HEK293 (cell line): ENCODE data around the gene ZNF653.
A peak's percentile ranks its signal among the peaks of the same experiment; 100 is the strongest.

Source experiments
- CTCF ChIA-PET: fragments of 350-600 bp; formaldehyde crosslinking; extraction: SDS; loops from one replicate; lab custom pipeline; 2021; ENCODE audit warnings: antibody characterized with exemption; lab: Yijun Ruan, JAX
- POLR2A ChIA-PET: fragments of 300-600 bp; formaldehyde crosslinking; extraction: SDS; loops from one replicate; lab custom pipeline; 2020; ENCODE audit warnings: antibody characterized with exemption, inconsistent platforms; lab: Yijun Ruan, JAX
- H3K27ac ChIP-seq: fragments of 200-500 bp; sonication (Bioruptor generic); 2 replicates; pipeline ENCODE4 v1.5.1; 2014; ENCODE audit warnings: low read depth, low read length, control low read depth, inconsistent platforms; ENCODE audit errors: extremely low read depth
- H3K36me3 ChIP-seq, 2 experiments: fragments of 200-500 bp in 1 of 2; sonication (Bioruptor generic) in 1 of 2; 1 replicate in 1 of 2; 2 replicates in 1 of 2; pipeline ENCODE4 v1.5.1; 2014 to 2017; ENCODE audit warnings: inconsistent platforms in 2 of 2, low read length in 2 of 2; ENCODE audit not compliant: control insufficient read depth in 2 of 2, insufficient read depth in 1 of 2
- H3K4me1 ChIP-seq: fragments of 200-500 bp; sonication (Bioruptor generic); 2 replicates; pipeline ENCODE4 v1.5.1; 2014; ENCODE audit warnings: mild to moderate bottlenecking, low read length, inconsistent platforms; ENCODE audit not compliant: control insufficient read depth, insufficient read depth
- H3K4me3 ChIP-seq: 2 replicates; pipeline ENCODE4 v1.5.1; 2011; ENCODE audit warnings: low read depth, mild to moderate bottlenecking, control low read depth, low read length, moderate library complexity
- H3K9me3 ChIP-seq: fragments of 200-500 bp; sonication (Bioruptor generic); 2 replicates; pipeline ENCODE4 v1.5.1; 2014; ENCODE audit warnings: low read depth, low read length, inconsistent platforms; ENCODE audit not compliant: control insufficient read depth, insufficient read depth
- BCL11B ChIP-seq: fragments of 450-650 bp; formaldehyde crosslinking; IDR thresholded peaks from 2 replicates; pipeline ENCODE4 v1.5.1; 2016; ENCODE audit warnings: low read depth, missing biosample characterization, missing genetic modification characterization
- EGR2 ChIP-seq: fragments of 450-650 bp; formaldehyde crosslinking; IDR thresholded peaks from 2 replicates; pipeline ENCODE4 v1.5.1; 2016; ENCODE audit warnings: low read depth, missing biosample characterization, missing genetic modification characterization
- KLF9 ChIP-seq: fragments of 450-650 bp; formaldehyde crosslinking; IDR thresholded peaks from 2 replicates; pipeline ENCODE4 v1.5.1; 2016; ENCODE audit warnings: missing biosample characterization, missing genetic modification characterization, low read depth
- OVOL3 ChIP-seq: fragments of 450-650 bp; formaldehyde crosslinking; IDR thresholded peaks from 2 replicates; pipeline ENCODE4 v1.5.1; 2016; ENCODE audit warnings: missing biosample characterization, missing genetic modification characterization
- SETDB1 ChIP-seq: IDR thresholded peaks from one replicate; pipeline ENCODE4 v1.6.1; 2017; ENCODE audit warnings: mild to moderate bottlenecking, low read length, moderate library complexity, mixed read lengths; ENCODE audit not compliant: insufficient read length
- SP7 ChIP-seq: fragments of 450-650 bp; formaldehyde crosslinking; IDR thresholded peaks from 2 replicates; pipeline ENCODE4 v1.5.1; 2016; ENCODE audit warnings: missing biosample characterization, missing genetic modification characterization
- ZBTB1 ChIP-seq: fragments of 450-650 bp; formaldehyde crosslinking; IDR thresholded peaks from 2 replicates; pipeline ENCODE4 v1.5.1; 2016; ENCODE audit warnings: missing biosample characterization, missing genetic modification characterization
- ZBTB17 ChIP-seq: fragments of 450-650 bp; formaldehyde crosslinking; IDR thresholded peaks from 2 replicates; pipeline ENCODE4 v1.5.1; 2016; ENCODE audit warnings: missing biosample characterization, missing genetic modification characterization
- ZBTB20 ChIP-seq: fragments of 450-650 bp; formaldehyde crosslinking; IDR thresholded peaks from 2 replicates; pipeline ENCODE4 v1.5.1; 2016; ENCODE audit warnings: missing biosample characterization, missing genetic modification characterization
- ZFHX2 ChIP-seq: fragments of 450-650 bp; formaldehyde crosslinking; conservative IDR thresholded peaks from 2 replicates; pipeline ENCODE4 v1.5.1; 2016; ENCODE audit warnings: missing biosample characterization, missing genetic modification characterization
- ZFP37 ChIP-seq: fragments of 450-650 bp; formaldehyde crosslinking; IDR thresholded peaks from 2 replicates; pipeline ENCODE4 v1.5.1; 2016; ENCODE audit warnings: missing biosample characterization, missing genetic modification characterization
- ZNF174 ChIP-seq: fragments of 450-650 bp; formaldehyde crosslinking; IDR thresholded peaks from 2 replicates; pipeline ENCODE4 v1.5.0; 2017; ENCODE audit warnings: missing biosample characterization, mild to moderate bottlenecking, missing genetic modification characterization
- ZNF211 ChIP-seq: fragments of 450-650 bp; formaldehyde crosslinking; IDR thresholded peaks from 2 replicates; pipeline ENCODE4 v1.5.1; 2016; ENCODE audit warnings: low read depth, missing biosample characterization, missing genetic modification characterization
- ZNF366 ChIP-seq: fragments of 450-650 bp; formaldehyde crosslinking; conservative IDR thresholded peaks from 2 replicates; pipeline ENCODE4 v1.5.1; 2016; ENCODE audit warnings: missing biosample characterization, missing genetic modification characterization
- ZNF48 ChIP-seq: fragments of 450-650 bp; formaldehyde crosslinking; IDR thresholded peaks from 2 replicates; pipeline ENCODE4 v1.5.1; 2016; ENCODE audit warnings: missing biosample characterization, missing genetic modification characterization
- ZNF600 ChIP-seq: fragments of 450-650 bp; formaldehyde crosslinking; IDR thresholded peaks from 2 replicates; pipeline ENCODE4 v1.5.1; 2016; ENCODE audit warnings: missing biosample characterization, missing genetic modification characterization
- ZNF654 ChIP-seq: fragments of 450-650 bp; formaldehyde crosslinking; IDR thresholded peaks from 2 replicates; pipeline ENCODE4 v1.5.1; 2016; ENCODE audit warnings: low read depth, missing biosample characterization, missing genetic modification characterization
- ZNF792 ChIP-seq: fragments of 450-650 bp; formaldehyde crosslinking; IDR thresholded peaks from 2 replicates; pipeline ENCODE4 v1.5.1; 2016; ENCODE audit warnings: missing biosample characterization, missing genetic modification characterization
- ZSCAN16 ChIP-seq: fragments of 450-650 bp; formaldehyde crosslinking; IDR thresholded peaks from 2 replicates; pipeline ENCODE4 v1.5.1; 2016; ENCODE audit warnings: missing biosample characterization, missing genetic modification characterization
- ZXDB ChIP-seq: fragments of 450-650 bp; formaldehyde crosslinking; IDR thresholded peaks from 2 replicates; pipeline ENCODE4 v1.5.1; 2016; ENCODE audit warnings: missing biosample characterization, missing genetic modification characterization
- TF ChIP-seq, protein P1 (sequence below): fragments of 450-650 bp; IDR thresholded peaks from 2 replicates; pipeline ENCODE4 v1.5.1; 2018; ENCODE audit warnings: missing biosample characterization, missing genetic modification characterization
- TF ChIP-seq, protein P2 (sequence below): fragments of 450-650 bp; formaldehyde crosslinking; IDR thresholded peaks from 2 replicates; pipeline ENCODE4 v1.5.1; 2016; ENCODE audit warnings: missing biosample characterization, missing genetic modification characterization
- TF ChIP-seq, protein P3 (sequence below): fragments of 450-650 bp; formaldehyde crosslinking; IDR thresholded peaks from 2 replicates; pipeline ENCODE4; 2016; ENCODE audit warnings: missing biosample characterization, missing genetic modification characterization
- TF ChIP-seq, protein P4 (sequence below): fragments of 450-650 bp; formaldehyde crosslinking; IDR thresholded peaks from 2 replicates; pipeline ENCODE4 v1.5.1; 2016; ENCODE audit warnings: missing biosample characterization, missing genetic modification characterization, low read depth

The ZNF653 gene

DNA sequence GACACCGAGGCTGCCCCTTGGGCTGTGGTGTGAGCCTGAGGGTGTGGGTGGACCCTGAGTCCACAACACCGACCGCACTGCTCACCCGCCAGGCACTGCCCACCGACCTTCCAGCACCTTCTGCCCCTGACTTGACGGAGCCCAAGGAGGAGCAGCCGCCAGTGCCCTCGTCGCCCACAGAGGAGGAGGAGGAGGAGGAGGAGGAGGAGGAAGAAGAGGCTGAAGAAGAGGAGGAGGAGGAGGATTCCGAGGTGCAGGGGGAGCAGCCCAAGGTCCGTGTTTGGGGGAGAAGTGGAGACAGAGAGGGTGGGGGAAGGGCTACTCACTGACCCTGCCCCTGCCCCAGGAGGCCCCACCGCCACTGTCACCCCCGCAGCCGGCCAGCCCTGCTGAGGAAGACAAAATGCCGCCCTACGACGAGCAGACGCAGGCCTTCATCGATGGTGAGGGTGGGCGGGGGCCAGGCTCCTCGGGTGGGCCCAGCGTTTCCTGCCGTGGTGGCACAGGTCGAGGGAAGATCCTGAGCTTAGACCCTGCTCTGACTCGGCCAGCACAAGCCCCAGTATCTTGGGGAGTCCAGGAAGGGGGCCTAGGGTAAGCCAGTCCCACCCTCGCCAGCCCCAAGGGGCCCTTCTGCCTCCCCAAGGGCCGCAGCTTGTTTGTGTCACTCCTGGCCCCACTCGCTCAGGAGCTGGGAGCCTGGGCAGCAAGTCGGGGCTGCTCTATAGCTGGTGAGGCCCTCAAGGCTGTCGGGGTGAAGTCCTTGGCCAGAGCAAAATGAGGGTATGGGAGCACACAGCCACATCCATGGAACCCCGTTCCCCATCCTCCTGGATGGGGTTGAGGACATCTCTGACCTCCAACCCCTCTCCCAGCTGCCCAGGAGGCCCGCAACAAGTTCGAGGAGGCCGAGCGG, 58.0 kb downstream of the ZNF653 start:
- H3K27ac ChIP-seq, result no peak overlapping the region
- TF ChIP-seq ZNF48 (tag by site-specific recombination) (no peak), ZFHX2 (tag by site-specific recombination) (peak; percentile 24; the same call in 1 of the 2 replicates), EGR2 (tag by site-specific recombination) (peak; percentile 51; the same call in 1 of the 2 replicates)
- TF ChIP-seq, protein P1, sequence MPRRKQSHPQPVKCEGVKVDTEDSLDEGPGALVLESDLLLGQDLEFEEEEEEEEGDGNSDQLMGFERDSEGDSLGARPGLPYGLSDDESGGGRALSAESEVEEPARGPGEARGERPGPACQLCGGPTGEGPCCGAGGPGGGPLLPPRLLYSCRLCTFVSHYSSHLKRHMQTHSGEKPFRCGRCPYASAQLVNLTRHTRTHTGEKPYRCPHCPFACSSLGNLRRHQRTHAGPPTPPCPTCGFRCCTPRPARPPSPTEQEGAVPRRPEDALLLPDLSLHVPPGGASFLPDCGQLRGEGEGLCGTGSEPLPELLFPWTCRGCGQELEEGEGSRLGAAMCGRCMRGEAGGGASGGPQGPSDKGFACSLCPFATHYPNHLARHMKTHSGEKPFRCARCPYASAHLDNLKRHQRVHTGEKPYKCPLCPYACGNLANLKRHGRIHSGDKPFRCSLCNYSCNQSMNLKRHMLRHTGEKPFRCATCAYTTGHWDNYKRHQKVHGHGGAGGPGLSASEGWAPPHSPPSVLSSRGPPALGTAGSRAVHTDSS (tag by site-specific recombination), result peak; percentile 92
- TF ChIP-seq, all 188 proteins: peak for 3
- ChIA-PET CTCF (interaction anchor here (0.6 to 2.1 kb wide), 8 partner anchors 8 to 310 kb away, joined by 3 to 16 read pairs (median 5); no protein-coding TSS in a partner anchor), POLR2A (interaction anchor here (0.7 to 2.0 kb wide), 3 partner anchors 66 to 302 kb away, joined by 4 to 8 read pairs (median 6); no protein-coding TSS in a partner anchor)
- Histone ChIP-seq H3K4me3 (no peak overlapping the region), H3K9me3 (no peaks in the 10 kb centered on the region), H3K4me1 (no peaks in the 10 kb centered on the region), H3K36me3 (peaks cover 21 to 72% of the 10 kb centered on the region in 2 experiments; a peak in 2 of 3 replicates)

DNA sequence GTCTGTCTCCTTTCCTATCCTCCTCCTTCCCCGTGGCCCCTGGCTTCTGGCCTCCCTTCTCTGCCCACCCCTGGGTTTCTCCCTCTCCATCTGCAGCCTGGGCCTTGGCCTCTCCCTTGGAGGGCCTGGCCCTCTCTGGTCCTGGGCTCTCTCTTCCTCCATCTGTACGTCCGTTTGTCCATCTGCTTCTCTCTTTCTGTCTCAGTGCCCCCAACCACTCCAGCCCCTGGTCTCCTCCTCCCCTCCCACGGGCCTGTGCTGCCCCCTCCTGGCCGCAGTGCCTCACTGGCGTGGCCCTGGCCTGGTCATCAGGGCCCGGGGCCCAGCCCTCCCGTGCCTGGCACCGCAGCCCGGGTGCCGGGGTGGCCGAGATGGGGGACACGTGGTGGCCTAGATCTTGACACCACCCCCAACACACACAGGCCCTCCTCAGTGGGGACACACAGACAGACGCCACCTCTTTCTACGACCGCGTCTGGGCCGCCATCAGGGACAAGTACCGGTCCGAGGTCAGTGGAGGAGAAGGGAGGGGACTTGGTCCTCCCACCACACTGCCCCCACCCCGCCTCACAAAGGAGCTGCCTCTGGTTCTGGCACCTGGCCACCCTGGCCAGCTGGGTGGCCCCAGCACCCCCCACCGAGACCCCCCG, 58.9 kb downstream of the ZNF653 start:
- Histone ChIP-seq H3K27ac (no peak overlapping the region), H3K4me3 (no peak overlapping the region), H3K36me3 (peaks cover 25 to 80% of the 10 kb centered on the region in 2 experiments; a peak in 2 of 3 replicates), H3K9me3 (no peaks in the 10 kb centered on the region), H3K4me1 (no peaks in the 10 kb centered on the region)
- POLR2A ChIA-PET, result interaction anchor here (1.1 to 2.0 kb wide), 4 partner anchors 63 to 153 kb away, joined by 5 to 8 read pairs (median 6); partner anchors contain the start of genes EPOR and SWSAP1
- CTCF ChIA-PET, result interaction anchor here (0.6 to 2.1 kb wide), 12 partner anchors 9 to 303 kb away, joined by 3 to 10 read pairs (median 5); partner anchors contain the start of gene EPOR
- TF ChIP-seq, protein P2, sequence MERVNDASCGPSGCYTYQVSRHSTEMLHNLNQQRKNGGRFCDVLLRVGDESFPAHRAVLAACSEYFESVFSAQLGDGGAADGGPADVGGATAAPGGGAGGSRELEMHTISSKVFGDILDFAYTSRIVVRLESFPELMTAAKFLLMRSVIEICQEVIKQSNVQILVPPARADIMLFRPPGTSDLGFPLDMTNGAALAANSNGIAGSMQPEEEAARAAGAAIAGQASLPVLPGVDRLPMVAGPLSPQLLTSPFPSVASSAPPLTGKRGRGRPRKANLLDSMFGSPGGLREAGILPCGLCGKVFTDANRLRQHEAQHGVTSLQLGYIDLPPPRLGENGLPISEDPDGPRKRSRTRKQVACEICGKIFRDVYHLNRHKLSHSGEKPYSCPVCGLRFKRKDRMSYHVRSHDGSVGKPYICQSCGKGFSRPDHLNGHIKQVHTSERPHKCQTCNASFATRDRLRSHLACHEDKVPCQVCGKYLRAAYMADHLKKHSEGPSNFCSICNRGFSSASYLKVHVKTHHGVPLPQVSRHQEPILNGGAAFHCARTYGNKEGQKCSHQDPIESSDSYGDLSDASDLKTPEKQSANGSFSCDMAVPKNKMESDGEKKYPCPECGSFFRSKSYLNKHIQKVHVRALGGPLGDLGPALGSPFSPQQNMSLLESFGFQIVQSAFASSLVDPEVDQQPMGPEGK (tag by site-specific recombination), result peak; percentile 71; the same call in 1 of the 2 replicates
- TF ChIP-seq ZNF600 (tag by site-specific recombination) (0 out of 2 replicates have a peak, but pooled peaks have one; percentile 18), SETDB1 (no peak), ZNF366 (tag by site-specific recombination) (peak; percentile 55; the same call in 1 of the 2 replicates), ZNF792 (no peak), SP7 (peak; percentile 39; the same call in 1 of the 2 replicates), OVOL3 (tag by site-specific recombination) (no peak), ZSCAN16 (tag by site-specific recombination) (no peak), BCL11B (tag by site-specific recombination) (no peak), ZBTB1 (tag by site-specific recombination) (no peak), ZFHX2 (tag by site-specific recombination) (peak; percentile 40), KLF9 (tag by site-specific recombination) (peak; percentile 14; the same call in 1 of the 2 replicates), ZNF174 (no peak), ZNF211 (no peak), ZFP37 (tag by site-specific recombination) (0 out of 2 replicates have a peak, but pooled peaks have one; percentile 33), ZXDB (tag by site-specific recombination) (0 out of 2 replicates have a peak, but pooled peaks have one; percentile 34), ZBTB17 (tag by site-specific recombination) (0 out of 2 replicates have a peak, but pooled peaks have one; percentile 20), ZNF654 (tag by site-specific recombination) (peak; percentile 89), ZBTB20 (tag by site-specific recombination) (0 out of 2 replicates have a peak, but pooled peaks have one; percentile 17)
- TF ChIP-seq, protein P3, sequence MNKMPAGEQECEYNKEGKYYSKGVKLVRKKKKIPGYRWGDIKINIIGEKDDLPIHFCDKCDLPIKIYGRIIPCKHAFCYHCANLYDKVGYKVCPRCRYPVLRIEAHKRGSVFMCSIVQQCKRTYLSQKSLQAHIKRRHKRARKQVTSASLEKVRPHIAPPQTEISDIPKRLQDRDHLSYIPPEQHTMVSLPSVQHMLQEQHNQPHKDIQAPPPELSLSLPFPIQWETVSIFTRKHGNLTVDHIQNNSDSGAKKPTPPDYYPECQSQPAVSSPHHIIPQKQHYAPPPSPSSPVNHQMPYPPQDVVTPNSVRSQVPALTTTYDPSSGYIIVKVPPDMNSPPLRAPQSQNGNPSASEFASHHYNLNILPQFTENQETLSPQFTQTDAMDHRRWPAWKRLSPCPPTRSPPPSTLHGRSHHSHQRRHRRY (tag by site-specific recombination), result no peak
- TF ChIP-seq, protein P4, sequence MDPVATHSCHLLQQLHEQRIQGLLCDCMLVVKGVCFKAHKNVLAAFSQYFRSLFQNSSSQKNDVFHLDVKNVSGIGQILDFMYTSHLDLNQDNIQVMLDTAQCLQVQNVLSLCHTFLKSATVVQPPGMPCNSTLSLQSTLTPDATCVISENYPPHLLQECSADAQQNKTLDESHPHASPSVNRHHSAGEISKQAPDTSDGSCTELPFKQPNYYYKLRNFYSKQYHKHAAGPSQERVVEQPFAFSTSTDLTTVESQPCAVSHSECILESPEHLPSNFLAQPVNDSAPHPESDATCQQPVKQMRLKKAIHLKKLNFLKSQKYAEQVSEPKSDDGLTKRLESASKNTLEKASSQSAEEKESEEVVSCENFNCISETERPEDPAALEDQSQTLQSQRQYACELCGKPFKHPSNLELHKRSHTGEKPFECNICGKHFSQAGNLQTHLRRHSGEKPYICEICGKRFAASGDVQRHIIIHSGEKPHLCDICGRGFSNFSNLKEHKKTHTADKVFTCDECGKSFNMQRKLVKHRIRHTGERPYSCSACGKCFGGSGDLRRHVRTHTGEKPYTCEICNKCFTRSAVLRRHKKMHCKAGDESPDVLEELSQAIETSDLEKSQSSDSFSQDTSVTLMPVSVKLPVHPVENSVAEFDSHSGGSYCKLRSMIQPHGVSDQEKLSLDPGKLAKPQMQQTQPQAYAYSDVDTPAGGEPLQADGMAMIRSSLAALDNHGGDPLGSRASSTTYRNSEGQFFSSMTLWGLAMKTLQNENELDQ (tag by site-specific recombination), result no peak
